NT2/D1 (cell line): ENCODE measurements around the gene ZNF92.

Source experiments
- SUZ12 ChIP-seq: IDR thresholded peaks from 2 replicates; pipeline ENCODE4 v1.6.1; 2011; ENCODE audit not compliant: insufficient read length, insufficient read depth; ENCODE audit errors: extremely low read depth
- YY1 ChIP-seq: IDR thresholded peaks from 2 replicates; pipeline ENCODE4 v1.6.1; 2011; ENCODE audit not compliant: insufficient read length, insufficient read depth

DNA sequence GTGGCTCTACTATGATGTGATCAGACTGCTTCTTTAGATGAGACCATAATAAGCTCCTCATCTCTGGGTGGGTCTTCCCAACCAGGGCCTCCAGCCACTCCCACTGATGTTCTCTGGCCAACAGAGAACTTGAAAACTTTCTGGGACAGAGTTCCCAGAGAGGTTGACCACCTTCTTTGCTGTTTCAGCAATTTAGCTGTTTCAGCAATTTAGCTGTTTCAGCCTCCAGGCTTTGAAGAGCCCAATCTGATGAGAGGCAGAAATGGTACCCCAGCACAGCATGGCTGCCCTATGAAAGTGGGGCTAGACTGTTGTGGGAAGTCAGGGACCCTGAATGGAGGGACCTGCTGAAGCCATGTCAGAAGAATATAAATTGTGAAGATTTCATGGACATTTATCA lies 49.0 kb downstream of the ZNF92 start:
- TF ChIP-seq YY1 (no peak), SUZ12 (no peak)
